ENCODE measurements around the gene PITX3.

- no peak for TF ChIP-seq CTCF (IDR thresholded peaks at IDR 0.05; ENCODE audit: low read depth, low read length, missing input control)
- no peak for TF ChIP-seq RAD21 (IDR thresholded peaks at IDR 0.05)
- TF ChIP-seq, protein P1, sequence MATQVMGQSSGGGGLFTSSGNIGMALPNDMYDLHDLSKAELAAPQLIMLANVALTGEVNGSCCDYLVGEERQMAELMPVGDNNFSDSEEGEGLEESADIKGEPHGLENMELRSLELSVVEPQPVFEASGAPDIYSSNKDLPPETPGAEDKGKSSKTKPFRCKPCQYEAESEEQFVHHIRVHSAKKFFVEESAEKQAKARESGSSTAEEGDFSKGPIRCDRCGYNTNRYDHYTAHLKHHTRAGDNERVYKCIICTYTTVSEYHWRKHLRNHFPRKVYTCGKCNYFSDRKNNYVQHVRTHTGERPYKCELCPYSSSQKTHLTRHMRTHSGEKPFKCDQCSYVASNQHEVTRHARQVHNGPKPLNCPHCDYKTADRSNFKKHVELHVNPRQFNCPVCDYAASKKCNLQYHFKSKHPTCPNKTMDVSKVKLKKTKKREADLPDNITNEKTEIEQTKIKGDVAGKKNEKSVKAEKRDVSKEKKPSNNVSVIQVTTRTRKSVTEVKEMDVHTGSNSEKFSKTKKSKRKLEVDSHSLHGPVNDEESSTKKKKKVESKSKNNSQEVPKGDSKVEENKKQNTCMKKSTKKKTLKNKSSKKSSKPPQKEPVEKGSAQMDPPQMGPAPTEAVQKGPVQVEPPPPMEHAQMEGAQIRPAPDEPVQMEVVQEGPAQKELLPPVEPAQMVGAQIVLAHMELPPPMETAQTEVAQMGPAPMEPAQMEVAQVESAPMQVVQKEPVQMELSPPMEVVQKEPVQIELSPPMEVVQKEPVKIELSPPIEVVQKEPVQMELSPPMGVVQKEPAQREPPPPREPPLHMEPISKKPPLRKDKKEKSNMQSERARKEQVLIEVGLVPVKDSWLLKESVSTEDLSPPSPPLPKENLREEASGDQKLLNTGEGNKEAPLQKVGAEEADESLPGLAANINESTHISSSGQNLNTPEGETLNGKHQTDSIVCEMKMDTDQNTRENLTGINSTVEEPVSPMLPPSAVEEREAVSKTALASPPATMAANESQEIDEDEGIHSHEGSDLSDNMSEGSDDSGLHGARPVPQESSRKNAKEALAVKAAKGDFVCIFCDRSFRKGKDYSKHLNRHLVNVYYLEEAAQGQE (IDR thresholded peaks at IDR 0.05): no peak
- TF ChIP-seq TAF1 (conservative IDR thresholded peaks at IDR 0.05): no peak
- no peak for TF ChIP-seq EGR1 (IDR thresholded peaks at IDR 0.05; ENCODE audit: low read depth in 2 of 2)
These were observed 39.8 kb upstream of the PITX3 start for GRCh38 chr10:102281102-102281487.

Measured in liver (tissue), 3 donors.